K562 (cell line): Measurements from ENCODE around the gene SKIC2. TPM values are rescaled to one million over a fixed set of nuclear protein-coding genes. Genes with fewer than 3 reads are reported as not detected.

Source experiments
- BRCA1 ChIP-seq, 2 experiments: fragments of 450-650 bp in 1 of 2; sonication (generic) in 1 of 2; formaldehyde crosslinking in 1 of 2; IDR thresholded peaks; 2 replicates each; pipeline versions ENCODE4 v1.5.0 to v1.6.1; 2017 to 2020; ENCODE audit warnings: mild to moderate bottlenecking in 1 of 2, missing genetic modification reagents in 1 of 2
- CREM ChIP-seq: IDR thresholded peaks from 2 replicates; pipeline ENCODE4 v1.6.1; 2014; ENCODE audit warnings: antibody characterized with exemption, low read depth
- DACH1 ChIP-seq: fragments of 450-650 bp; IDR thresholded peaks from 2 replicates; pipeline ENCODE4 v1.6.1; 2018; ENCODE audit not compliant: partially characterized antibody
- ELF2 ChIP-seq: fragments of 250-450 bp; sonication (Bioruptor Pico); IDR thresholded peaks from 2 replicates; pipeline ENCODE4 v1.5.0; 2021; ENCODE audit warnings: mild to moderate bottlenecking
- FOXA1 ChIP-seq: fragments of 450-650 bp; IDR thresholded peaks from 2 replicates; pipeline ENCODE4 v1.6.1; 2016; ENCODE audit warnings: mild to moderate bottlenecking, borderline replicate concordance
- HIVEP1 ChIP-seq: fragments of 250-450 bp; sonication (Bioruptor Pico); IDR thresholded peaks from 2 replicates; pipeline ENCODE4 v1.4.0; 2020; ENCODE audit warnings: mild to moderate bottlenecking
- L3MBTL2 ChIP-seq: fragments of 450-650 bp; IDR thresholded peaks from 2 replicates; pipeline ENCODE4 v1.6.1; 2016; ENCODE audit warnings: mild to moderate bottlenecking, moderate library complexity
- LCOR ChIP-seq: sonication (generic); formaldehyde crosslinking; IDR thresholded peaks from 2 replicates; pipeline ENCODE4 v1.8.0; 2022; ENCODE audit warnings: mild to moderate bottlenecking, missing genetic modification reagents
- MCM3 ChIP-seq: fragments of 450-650 bp; IDR thresholded peaks from 2 replicates; pipeline ENCODE4 v1.6.1; 2016
- MXI1 ChIP-seq: IDR thresholded peaks from 2 replicates; pipeline ENCODE4 v1.6.1; 2011; ENCODE audit warnings: low read depth, mild to moderate bottlenecking, improper control_type of control experiment, low read length
- MYC ChIP-seq, 2 experiments: fragments of 250-450 bp in 1 of 2; sonication (Bioruptor Pico) in 1 of 2; IDR thresholded peaks; 2 replicates each; pipeline versions ENCODE4 v1.5.1 to v1.6.1; 2012 to 2021; ENCODE audit warnings: low read depth in 2 of 2, borderline replicate concordance in 1 of 2, improper control_type of control experiment in 1 of 2, low read length in 1 of 2, mild to moderate bottlenecking in 1 of 2, moderate library complexity in 1 of 2
- NONO ChIP-seq, 2 experiments: fragments of 200-400 bp in 1 of 2; fragments of 450-650 bp in 1 of 2; formaldehyde crosslinking in 1 of 2; IDR thresholded peaks; 2 replicates each; pipeline ENCODE4 v1.6.1; 2017; ENCODE audit warnings: low read depth in 2 of 2, mild to moderate bottlenecking in 2 of 2, moderate library complexity in 2 of 2, low read length in 1 of 2
- RBM34 ChIP-seq: fragments of 200-400 bp; formaldehyde crosslinking; IDR thresholded peaks from 2 replicates; pipeline ENCODE4 v1.6.1; 2018; ENCODE audit warnings: low read length, borderline replicate concordance; ENCODE audit not compliant: insufficient read depth
- SOX6 ChIP-seq: fragments of 450-650 bp; IDR thresholded peaks from 2 replicates; pipeline ENCODE4 v1.6.1; 2014; ENCODE audit warnings: mild to moderate bottlenecking
- SRSF9 ChIP-seq: fragments of 200-400 bp; formaldehyde crosslinking; IDR thresholded peaks from 2 replicates; pipeline ENCODE4 v1.6.1; 2017; ENCODE audit warnings: low read depth, low read length, borderline replicate concordance
- STAT5B ChIP-seq: fragments of 250-450 bp; sonication (Bioruptor Pico); IDR thresholded peaks from 2 replicates; pipeline ENCODE4 v1.8.0; 2021; ENCODE audit warnings: mild to moderate bottlenecking, inconsistent platforms
- ZNF174 ChIP-seq: fragments of 250-450 bp; sonication (Bioruptor Pico); IDR thresholded peaks from 2 replicates; pipeline ENCODE4 v1.4.0; 2020; ENCODE audit warnings: mild to moderate bottlenecking
- ZSCAN29 ChIP-seq: fragments of 450-650 bp; IDR thresholded peaks from 2 replicates; pipeline ENCODE4 v1.6.1; 2017
- polyA plus RNA-seq, 8 experiments: library from polyadenylated mRNA; depleted of rRNA in 4 of 8; stranded (reverse) in 5 of 8; unstranded in 3 of 8; fragments of >200 nt; fragmentation: Nextera tagmentation in 2 of 8; fragmentation: Illumina TruSeq in 1 of 8; extraction: Ambion mirVana in 2 of 8; extraction: Trizol in 1 of 8; gene quantifications; 2 replicates each; pipeline versions ENCODE4 v1.2.1 to v1.2.3, GENCODE V29; 2011 to 2014; ENCODE audit warnings: inconsistent platforms in 1 of 8, missing spikeins in 1 of 8
- total RNA-seq, 7 experiments: library from RNA; depleted of rRNA in 6 of 7; stranded (reverse); fragments of >200 nt in 6 of 7; fragmentation: Illumina TruSeq in 2 of 7; extraction: Trizol in 2 of 7; gene quantifications; 2 replicates each; pipeline versions ENCODE4 v1.2.1 to v1.2.3, GENCODE V29; 2011 to 2021; ENCODE audit warnings: low replicate concordance in 1 of 7
- TF ChIP-seq, protein P1 (sequence below): IDR thresholded peaks from 2 replicates; pipeline ENCODE4 v1.6.1; 2012; ENCODE audit warnings: low read depth, low read length, improper control_type of control experiment, borderline replicate concordance
- TF ChIP-seq, protein P2 (sequence below): sonication (generic); formaldehyde crosslinking; IDR thresholded peaks from 2 replicates; pipeline ENCODE4 v1.8.0; 2022; ENCODE audit warnings: mild to moderate bottlenecking, missing genetic modification reagents
- TF ChIP-seq, protein P3 (sequence below): fragments of 450-650 bp; formaldehyde crosslinking; IDR thresholded peaks from 2 replicates; pipeline ENCODE4 v1.4.0; 2022; ENCODE audit warnings: missing genetic modification characterization

Gene SKIC2
- total and polyA plus RNA-seq, 9 of the 15 experiments (the other 6 are each of a cell fraction or from before 2014, with no cell fraction given), result 3.3 to 94.6 (median 38.8) TPM

DNA sequence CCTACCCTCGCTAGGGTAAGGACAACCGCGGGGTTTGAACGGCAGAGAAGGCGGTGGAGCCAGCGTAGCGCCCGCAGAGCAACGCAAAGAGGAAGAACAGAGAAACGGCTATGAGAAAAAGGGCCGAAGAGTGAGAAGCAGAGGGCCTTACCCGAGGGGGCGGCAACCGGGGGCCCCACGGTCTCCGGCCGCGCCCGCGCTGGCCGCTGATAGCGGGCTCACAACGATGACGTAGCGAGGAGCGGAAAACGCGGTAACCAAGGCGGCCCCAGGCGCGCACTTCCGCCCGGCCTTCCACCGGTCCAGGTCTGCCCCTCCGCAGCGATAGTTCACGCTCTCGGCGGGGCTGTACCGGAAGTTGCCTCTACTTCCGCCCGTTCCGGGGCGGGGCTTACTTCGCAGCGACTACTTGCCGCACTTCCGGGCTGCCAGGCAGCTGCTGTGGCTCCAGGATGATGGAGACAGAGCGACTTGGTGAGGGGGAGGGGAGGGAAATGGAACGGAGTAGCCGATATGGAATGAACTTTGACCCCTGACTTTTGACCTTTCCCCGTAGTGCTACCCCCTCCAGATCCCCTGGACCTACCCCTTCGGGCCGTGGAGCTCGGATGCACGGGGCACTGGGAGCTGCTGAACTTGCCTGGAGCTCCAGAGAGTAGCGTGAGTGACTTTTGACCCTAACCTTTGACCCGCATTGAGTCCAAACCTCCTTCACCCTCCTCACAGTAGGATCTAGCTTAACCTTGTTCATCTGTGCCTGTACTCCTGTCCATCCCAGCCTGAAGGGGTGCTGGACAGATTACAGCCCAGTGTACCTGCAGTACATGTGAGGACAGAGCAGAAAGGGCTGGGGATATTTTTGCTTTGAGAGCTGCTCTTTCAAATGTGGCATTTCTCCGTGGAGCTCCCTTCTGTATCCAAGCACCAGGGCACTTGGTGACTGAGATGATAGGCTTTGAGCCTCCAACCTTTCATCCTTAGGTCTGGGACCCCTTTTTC, at the start of gene SKIC2, which contains the start of gene NELFE (continued):
- TF ChIP-seq, protein P1, sequence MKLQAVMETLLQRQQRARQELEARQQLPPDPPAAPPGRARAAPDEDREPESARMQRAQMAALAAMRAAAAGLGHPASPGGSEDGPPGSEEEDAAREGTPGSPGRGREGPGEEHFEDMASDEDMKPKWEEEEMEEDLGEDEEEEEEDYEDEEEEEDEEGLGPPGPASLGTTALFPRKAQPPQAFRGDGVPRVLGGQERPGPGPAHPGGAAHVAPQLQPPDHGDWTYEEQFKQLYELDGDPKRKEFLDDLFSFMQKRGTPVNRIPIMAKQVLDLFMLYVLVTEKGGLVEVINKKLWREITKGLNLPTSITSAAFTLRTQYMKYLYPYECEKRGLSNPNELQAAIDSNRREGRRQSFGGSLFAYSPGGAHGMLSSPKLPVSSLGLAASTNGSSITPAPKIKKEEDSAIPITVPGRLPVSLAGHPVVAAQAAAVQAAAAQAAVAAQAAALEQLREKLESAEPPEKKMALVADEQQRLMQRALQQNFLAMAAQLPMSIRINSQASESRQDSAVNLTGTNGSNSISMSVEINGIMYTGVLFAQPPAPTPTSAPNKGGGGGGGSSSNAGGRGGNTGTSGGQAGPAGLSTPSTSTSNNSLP, result no peak
- TF ChIP-seq ZNF174 (CRISPR knock-in tag), result 0 out of 2 replicates have a peak, but pooled peaks have one; percentile 47
- TF ChIP-seq HIVEP1, result peak; percentile 91
- peak; percentile 86 for TF ChIP-seq MYC (IDR thresholded peaks at IDR 0.05; ENCODE audit: low read depth, low read length)
- TF ChIP-seq MYC (CRISPR knock-in tag; IDR thresholded peaks at IDR 0.05; ENCODE audit: borderline replicate concordance, low read depth), result no peak; the same call in 1 of the 2 replicates
- no peak for TF ChIP-seq STAT5B (CRISPR knock-in tag)
- TF ChIP-seq L3MBTL2, result peak; percentile 39
- TF ChIP-seq DACH1, result peak; percentile 76
- no peak for TF ChIP-seq ZSCAN29
- peak; percentile 96 for TF ChIP-seq LCOR
- TF ChIP-seq MXI1, result peak; percentile 96
- no peak for TF ChIP-seq SRSF9
- TF ChIP-seq CREM, result peak; percentile 99
- TF ChIP-seq ELF2 (CRISPR knock-in tag), result peak; percentile 100
- TF ChIP-seq RBM34, result no peak
- TF ChIP-seq, protein P2, sequence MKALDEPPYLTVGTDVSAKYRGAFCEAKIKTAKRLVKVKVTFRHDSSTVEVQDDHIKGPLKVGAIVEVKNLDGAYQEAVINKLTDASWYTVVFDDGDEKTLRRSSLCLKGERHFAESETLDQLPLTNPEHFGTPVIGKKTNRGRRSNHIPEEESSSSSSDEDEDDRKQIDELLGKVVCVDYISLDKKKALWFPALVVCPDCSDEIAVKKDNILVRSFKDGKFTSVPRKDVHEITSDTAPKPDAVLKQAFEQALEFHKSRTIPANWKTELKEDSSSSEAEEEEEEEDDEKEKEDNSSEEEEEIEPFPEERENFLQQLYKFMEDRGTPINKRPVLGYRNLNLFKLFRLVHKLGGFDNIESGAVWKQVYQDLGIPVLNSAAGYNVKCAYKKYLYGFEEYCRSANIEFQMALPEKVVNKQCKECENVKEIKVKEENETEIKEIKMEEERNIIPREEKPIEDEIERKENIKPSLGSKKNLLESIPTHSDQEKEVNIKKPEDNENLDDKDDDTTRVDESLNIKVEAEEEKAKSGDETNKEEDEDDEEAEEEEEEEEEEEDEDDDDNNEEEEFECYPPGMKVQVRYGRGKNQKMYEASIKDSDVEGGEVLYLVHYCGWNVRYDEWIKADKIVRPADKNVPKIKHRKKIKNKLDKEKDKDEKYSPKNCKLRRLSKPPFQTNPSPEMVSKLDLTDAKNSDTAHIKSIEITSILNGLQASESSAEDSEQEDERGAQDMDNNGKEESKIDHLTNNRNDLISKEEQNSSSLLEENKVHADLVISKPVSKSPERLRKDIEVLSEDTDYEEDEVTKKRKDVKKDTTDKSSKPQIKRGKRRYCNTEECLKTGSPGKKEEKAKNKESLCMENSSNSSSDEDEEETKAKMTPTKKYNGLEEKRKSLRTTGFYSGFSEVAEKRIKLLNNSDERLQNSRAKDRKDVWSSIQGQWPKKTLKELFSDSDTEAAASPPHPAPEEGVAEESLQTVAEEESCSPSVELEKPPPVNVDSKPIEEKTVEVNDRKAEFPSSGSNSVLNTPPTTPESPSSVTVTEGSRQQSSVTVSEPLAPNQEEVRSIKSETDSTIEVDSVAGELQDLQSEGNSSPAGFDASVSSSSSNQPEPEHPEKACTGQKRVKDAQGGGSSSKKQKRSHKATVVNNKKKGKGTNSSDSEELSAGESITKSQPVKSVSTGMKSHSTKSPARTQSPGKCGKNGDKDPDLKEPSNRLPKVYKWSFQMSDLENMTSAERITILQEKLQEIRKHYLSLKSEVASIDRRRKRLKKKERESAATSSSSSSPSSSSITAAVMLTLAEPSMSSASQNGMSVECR (CRISPR knock-in tag), result peak; percentile 99
- TF ChIP-seq BRCA1 (IDR thresholded peaks at IDR 0.05), result no peak
- TF ChIP-seq BRCA1 (CRISPR knock-in tag; IDR thresholded peaks at IDR 0.05), result no peak
- TF ChIP-seq FOXA1, result no peak
- TF ChIP-seq NONO (IDR thresholded peaks at IDR 0.05; ENCODE audit: low read depth in 2 of 2, low read length in 1 of 2), result 0 out of 4 replicates have a peak, but pooled peaks of 1 of the 2 experiments have one; percentile 24
- TF ChIP-seq, protein P3, sequence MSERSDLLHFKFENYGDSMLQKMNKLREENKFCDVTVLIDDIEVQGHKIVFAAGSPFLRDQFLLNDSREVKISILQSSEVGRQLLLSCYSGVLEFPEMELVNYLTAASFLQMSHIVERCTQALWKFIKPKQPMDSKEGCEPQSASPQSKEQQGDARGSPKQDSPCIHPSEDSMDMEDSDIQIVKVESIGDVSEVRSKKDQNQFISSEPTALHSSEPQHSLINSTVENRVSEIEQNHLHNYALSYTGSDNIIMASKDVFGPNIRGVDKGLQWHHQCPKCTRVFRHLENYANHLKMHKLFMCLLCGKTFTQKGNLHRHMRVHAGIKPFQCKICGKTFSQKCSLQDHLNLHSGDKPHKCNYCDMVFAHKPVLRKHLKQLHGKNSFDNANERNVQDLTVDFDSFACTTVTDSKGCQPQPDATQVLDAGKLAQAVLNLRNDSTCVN (CRISPR knock-in tag), result peak; percentile 92
- peak; percentile 53; the same call in 1 of the 2 replicates for TF ChIP-seq SOX6
- no peak for TF ChIP-seq MCM3
